Measurements from ENCODE around the gene IRF2. TPM values are rescaled to one million over a fixed set of nuclear protein-coding genes. Genes with fewer than 3 reads are reported as not detected.

IRF2 gene
- total RNA-seq, 1 donor from 2014 or later: 80.8 TPM

- intact Hi-C loops (cut with micrococcal nuclease): no loop called here
Observed at GRCh38 chr4:184375027-184375426, 99.3 kb downstream of the IRF2 start.

GRCh38 chr4:184373886-184374405 is 100.4 kb downstream of the IRF2 start:
- intact Hi-C loops (cut with micrococcal nuclease): no loop called here

- intact Hi-C loops (cut with micrococcal nuclease): no loop called here
Observed at GRCh38 chr4:184371390-184371787, 103.0 kb downstream of the IRF2 start.

GRCh38 chr4:184370711-184371389 is 103.5 kb downstream of the IRF2 start:
- intact Hi-C loops (cut with micrococcal nuclease): no loop called here

- intact Hi-C loops (cut with micrococcal nuclease): no loop called here
Observed at GRCh38 chr4:184369871-184370270, 104.5 kb downstream of the IRF2 start.

- intact Hi-C loops (cut with micrococcal nuclease): no loop called here
Observed at GRCh38 chr4:184368731-184369130, 105.6 kb downstream of the IRF2 start.

GRCh38 chr4:184368290-184368689 is 106.1 kb downstream of the IRF2 start:
- intact Hi-C loops (cut with micrococcal nuclease): no loop called here

GRCh38 chr4:184364100-184364921 is 110.0 kb downstream of the IRF2 start:
- intact Hi-C loops (cut with micrococcal nuclease): no loop called here

- intact Hi-C loops (cut with micrococcal nuclease): no loop called here
Observed at GRCh38 chr4:184363258-184363657, 111.1 kb downstream of the IRF2 start.

- intact Hi-C loops (cut with micrococcal nuclease): no loop called here
Observed at GRCh38 chr4:184362396-184362795, 112.0 kb downstream of the IRF2 start.

- intact Hi-C loops (cut with micrococcal nuclease): no loop called here
Observed at GRCh38 chr4:184361443-184361842, 112.9 kb downstream of the IRF2 start.

- intact Hi-C loops (cut with micrococcal nuclease): no loop called here
Observed at GRCh38 chr4:184359888-184360287, 114.5 kb downstream of the IRF2 start.

- intact Hi-C loops (cut with micrococcal nuclease): no loop called here
Observed at GRCh38 chr4:184358521-184359232, 115.7 kb downstream of the IRF2 start.

- intact Hi-C loops (cut with micrococcal nuclease): no loop called here
Observed at GRCh38 chr4:184357772-184358171, 116.6 kb downstream of the IRF2 start.

- intact Hi-C loops (cut with micrococcal nuclease): no loop called here
Observed at GRCh38 chr4:184357165-184357564, 117.2 kb downstream of the IRF2 start.

- intact Hi-C loops (cut with micrococcal nuclease): no loop called here
Observed at GRCh38 chr4:184356366-184356765, 118.0 kb downstream of the IRF2 start.

GRCh38 chr4:184355857-184356256 is 118.5 kb downstream of the IRF2 start:
- intact Hi-C loops (cut with micrococcal nuclease): no loop called here

- intact Hi-C loops (cut with micrococcal nuclease): no loop called here
Observed at GRCh38 chr4:184355111-184355604, 119.2 kb downstream of the IRF2 start.

- intact Hi-C loops (cut with micrococcal nuclease): no loop called here
Observed at GRCh38 chr4:184352891-184353290, 121.5 kb downstream of the IRF2 start.

GRCh38 chr4:184351560-184352451 is 122.5 kb downstream of the IRF2 start:
- intact Hi-C loops (cut with micrococcal nuclease): no loop called here

- intact Hi-C loops (cut with micrococcal nuclease): no loop called here
Observed at GRCh38 chr4:184350964-184351363, 123.4 kb downstream of the IRF2 start.
